GM20431 (cell line): ENCODE measurements around the gene UNC79.

Experiments used
- in situ Hi-C: fragments of 300-500 bp; cut with MseI, MboI; formaldehyde crosslinking; loops from one replicate; pipeline ENCODE4 v1.15.0; 2020; ENCODE audit warnings: low sequenced_read_pairs; ENCODE audit not compliant: unreplicated experiment

The UNC79 gene

DNA sequence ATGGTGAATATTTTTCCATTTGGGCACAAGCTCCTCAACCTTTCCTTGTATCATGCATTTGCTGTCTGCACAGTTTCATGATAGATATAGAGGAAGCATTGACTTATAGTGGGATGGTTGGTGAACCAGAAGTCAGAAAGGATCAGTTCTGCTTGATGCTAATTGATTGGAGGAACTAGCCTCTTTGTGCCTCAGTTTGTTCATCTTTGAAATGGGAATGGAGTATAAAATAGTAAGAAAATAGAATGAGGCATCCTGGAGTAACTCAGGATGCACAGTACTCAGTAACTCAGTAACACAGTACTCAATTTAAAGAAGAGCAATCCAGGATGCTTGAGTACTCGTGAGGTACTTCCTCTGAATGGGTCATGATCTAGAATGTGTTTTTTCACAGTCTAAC is 109.5 kb downstream of the UNC79 start:
- in situ Hi-C loops: no loop called here

DNA sequence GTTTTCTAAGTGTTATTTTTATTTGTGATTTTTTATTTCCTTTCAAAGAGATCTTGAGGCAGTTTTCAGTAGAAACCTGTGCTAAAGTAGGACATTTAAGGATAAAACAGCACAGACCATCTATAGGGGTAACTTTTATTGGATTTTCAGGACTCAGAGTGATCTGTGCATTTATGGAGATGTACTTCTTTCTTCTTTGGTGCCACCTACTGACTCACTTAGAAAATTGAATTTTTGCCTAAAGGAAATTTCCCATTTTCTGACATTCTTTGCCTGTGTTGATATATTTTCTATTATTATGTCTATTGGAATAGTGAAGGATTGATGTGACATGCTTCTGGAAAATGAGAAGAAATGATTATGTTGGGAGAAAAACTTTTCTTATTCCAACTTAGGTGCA is 113.0 kb downstream of the UNC79 start:
- in situ Hi-C loops: no loop called here

DNA sequence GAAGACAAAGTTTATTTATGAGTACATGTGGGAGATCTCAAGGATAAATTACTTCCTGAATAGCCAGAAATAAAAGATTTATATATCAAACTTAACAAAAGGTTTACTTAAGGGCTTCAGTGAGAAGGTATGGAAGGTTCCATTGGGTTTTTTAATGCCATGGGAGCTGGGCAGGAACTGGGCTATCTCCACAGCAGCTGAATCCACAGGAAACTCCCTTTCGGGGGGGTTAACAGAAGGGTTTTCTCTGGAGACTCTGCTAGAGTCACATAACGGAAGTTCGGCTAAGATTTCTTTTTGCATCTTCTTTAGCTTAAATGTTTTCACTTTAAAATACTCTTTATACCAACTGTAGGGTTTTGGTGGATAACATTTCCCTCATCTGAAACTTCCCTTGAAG is 113.5 kb downstream of the UNC79 start:
- in situ Hi-C loops: no loop called here

DNA sequence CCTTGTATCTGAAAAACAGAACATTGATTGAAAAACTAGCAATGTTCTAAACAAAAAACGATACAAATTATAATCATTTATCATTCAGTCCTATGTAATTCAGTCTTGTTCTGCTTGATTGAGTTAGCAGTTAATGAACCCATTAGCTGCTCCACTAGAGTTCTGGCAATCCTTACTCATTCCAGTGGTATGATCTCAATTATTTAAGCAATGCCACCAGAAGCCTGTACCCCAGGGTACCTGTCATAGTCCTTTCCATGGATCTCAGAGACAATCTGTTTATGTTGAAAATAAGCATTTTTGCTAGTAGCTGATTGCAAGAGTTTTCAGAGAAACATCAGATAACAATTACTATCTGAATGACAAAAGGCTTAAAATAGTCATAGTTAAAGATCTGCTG is 115.9 kb downstream of the UNC79 start:
- in situ Hi-C loops: no loop called here

DNA sequence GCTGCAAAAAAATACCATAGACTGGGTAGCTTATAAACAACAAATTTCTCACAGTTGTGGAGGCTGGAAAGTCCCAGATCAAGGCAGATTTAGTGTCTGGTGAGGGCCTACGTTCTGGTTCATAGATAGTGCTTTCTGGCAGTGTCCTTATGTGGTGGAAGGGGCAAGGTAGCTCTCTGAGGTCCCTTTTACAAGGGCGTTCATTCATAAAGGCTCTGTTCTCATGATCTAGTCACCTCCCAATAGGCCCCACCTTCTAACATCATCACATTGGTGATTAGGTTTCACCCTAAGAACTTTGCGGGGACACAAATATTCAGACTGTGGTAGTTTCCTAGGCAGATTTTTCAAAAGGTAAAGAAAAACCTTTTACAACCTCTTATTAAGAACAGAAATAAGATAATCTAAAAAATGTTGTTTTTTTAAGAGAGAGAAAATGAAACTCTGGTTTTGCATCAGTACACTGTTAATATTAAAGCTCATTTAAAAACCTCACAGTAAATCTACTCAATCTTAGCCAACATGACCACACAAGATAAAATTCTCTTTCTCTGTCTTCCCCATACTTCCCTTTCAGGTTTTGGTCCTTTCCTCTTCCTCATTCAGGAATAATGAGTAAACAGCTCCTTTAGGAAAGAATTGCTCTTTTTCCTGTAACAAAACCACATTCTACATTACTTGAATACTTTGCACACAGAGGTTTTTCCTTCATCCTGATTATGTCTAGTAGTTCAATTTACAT is 117.5 kb downstream of the UNC79 start:
- in situ Hi-C loops: no loop called here

DNA sequence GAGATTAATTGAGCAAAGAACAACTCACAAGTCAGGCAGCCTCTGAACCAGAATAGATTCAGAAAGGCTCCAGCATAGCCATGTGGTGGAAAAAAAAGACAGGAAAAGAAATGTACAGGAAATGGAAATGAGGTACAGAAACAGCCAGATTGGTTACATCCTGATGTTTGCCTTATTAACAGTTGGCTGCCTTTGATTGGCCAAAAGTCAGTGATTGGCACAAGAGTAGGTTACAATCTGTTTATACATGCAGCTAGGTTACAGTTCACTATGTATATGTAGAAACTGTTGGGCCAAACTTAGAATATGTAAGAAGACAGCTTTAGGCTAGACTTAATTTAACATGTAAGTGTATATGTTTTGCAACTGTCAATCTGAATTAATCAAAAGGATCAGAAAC is 118.9 kb downstream of the UNC79 start:
- in situ Hi-C loops: no loop called here

DNA sequence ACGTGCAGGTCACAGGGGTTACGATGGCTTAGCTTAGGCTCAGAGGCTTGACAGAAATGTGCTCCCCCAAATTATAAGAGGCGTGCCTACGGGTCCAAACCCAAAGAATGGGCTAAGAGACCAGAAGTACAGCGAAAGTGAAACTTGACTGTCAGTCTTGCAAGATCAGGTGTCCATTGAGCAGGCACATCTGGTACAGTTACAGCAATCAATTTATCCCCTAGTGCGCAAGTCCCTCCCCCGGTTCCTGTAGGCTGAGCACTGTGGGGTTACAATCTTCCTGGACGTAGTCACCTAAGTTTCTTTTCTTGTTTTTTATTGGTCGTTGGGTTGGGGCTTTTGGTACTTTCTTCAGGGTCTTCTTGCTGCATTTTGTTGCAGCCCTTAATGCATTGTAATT is 134.2 kb downstream of the UNC79 start:
- in situ Hi-C loops: no loop called here

DNA sequence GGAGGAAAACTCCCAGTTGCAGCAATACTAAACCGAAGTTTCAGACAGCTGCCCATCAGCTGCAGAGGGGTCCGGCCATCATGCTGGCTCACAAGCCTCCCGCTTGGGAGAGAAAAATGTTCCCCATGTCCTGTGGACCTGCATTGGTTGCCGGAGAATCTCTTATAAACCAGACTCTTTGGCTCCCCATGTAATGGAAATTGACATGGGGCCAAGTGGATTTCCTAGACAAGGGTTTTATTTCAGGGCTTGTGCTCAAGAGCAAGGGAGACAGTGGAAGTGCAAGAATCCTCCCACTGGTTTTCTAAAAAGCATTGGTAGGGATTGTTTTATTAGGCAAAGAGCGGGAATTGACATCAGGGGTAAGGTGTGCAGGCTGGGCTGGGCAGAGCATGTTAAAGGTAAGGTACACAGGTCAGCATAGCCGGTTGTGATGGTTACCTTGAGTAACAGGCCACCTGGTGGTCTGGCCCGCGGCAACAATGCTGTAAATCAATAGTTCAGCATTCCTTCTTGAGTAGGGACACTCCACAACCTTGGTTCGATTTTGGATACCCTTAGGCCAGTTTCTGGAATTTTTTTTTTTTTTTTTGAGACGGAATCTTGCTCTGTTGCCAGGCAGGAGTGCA is 135.4 kb downstream of the UNC79 start:
- in situ Hi-C loops: no loop called here

DNA sequence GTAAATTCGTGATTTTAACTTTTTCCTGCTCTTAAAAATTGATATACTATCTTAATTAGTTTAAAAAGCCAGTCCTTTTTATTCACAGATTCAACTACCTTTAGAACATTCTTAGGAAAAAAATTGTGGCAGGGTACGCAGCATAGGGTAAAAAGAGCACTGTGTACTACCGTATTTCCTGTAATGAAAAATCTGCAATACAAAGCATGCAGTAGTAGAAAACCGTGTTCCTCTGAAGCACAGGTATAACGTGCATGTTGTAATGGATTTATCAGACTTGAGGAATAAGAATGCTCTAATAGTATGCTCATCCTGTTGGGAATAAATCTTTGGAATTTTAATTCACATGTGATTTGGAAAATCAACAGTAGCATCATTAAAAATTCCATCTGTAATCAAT is 140.5 kb downstream of the UNC79 start:
- in situ Hi-C loops: no loop called here

DNA sequence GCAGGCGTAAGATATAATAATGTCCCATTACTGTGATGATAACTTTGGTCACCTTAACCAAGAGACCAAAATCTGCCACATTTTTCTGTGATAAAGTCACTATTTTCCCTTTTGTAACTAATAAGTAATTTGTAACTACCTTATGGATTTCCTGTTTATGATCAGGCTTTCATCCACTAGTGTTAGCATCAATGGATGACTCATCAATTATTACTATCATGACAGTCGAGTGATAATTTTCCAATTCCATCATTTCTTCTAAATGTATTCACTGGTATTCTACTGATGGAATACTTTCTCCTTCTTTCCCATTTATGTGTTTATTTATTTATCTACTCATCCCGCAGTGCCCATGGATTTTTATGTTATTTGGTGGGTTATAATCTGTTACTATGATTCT is 148.4 kb downstream of the UNC79 start:
- in situ Hi-C loops: no loop called here

DNA sequence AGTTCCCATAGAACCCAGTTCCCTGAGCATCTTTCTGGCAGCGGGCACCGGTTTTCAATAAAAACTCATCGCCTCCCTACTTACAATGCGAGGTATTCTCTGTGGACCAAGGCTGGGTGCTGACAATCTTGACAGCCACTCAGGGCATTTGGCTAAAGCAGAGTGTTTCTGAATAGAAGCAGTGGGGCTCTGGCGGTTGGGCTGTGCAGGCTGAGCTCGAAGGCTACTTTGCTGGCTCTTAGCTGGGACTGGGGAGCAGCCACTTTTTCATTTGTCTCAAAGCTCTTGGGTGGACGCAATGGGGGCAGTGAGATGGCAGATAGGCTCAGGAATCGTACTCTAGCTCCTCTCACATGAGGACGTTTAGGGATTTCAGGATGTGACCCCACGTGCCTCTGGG is 151.8 kb downstream of the UNC79 start:
- in situ Hi-C loops: no loop called here

DNA sequence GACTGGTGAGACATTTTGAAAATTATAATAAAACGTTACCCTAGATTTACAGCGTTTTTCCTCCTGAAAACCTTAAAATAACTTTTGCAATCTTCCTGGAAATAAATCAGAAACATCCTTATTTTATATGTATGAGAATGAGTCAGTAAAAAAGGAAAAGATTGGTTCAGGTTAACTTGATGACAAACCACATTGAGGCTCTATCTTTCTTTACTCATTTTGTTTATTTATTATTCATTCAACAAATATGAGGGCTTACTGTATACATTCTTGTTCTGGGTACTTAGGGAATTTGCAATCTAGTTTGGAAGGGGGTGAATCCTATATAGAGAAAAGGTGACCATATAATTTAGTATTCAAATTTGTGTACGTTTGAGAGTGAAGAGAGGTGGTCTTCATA is 156.6 kb downstream of the UNC79 start:
- in situ Hi-C loops: no loop called here

DNA sequence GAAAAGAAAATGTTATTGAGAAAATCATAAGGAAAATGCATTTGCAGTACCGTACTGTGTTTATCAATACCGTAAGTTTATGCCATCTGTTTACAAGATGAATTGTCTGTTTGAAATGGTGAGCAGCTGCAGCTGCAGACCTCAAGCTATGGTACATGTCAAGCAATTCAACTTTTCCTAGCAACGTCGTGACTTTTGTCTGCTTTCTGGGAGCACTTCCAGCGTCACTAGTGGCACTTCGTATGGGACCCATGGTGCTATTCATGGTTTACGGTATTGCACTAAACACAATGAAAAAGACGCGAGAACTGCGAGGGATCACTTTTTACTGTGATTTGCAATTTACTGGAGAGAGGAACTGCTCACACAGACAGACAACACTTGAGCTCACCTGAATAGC is 160.8 kb downstream of the UNC79 start:
- in situ Hi-C loops: no loop called here

DNA sequence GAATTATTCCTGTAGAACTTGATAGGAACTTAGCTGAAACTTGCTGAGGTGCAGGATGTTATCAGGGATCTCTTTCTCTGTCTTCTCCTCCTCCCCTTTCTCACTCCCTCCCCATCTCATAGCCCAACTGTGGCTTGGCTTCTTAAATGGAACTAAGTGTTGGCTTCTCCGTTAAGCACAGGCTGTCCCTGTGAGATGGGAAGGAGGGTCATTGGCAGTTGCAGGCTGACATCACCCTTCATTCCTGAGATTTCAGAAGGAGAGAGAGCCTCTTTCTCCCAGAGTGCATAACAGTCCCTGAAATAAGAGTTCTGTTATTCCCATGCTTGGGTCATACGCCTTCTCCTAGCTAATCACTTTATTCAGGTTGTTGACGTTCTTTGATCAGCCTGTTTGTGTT is 162.0 kb downstream of the UNC79 start:
- in situ Hi-C loops: no loop called here

DNA sequence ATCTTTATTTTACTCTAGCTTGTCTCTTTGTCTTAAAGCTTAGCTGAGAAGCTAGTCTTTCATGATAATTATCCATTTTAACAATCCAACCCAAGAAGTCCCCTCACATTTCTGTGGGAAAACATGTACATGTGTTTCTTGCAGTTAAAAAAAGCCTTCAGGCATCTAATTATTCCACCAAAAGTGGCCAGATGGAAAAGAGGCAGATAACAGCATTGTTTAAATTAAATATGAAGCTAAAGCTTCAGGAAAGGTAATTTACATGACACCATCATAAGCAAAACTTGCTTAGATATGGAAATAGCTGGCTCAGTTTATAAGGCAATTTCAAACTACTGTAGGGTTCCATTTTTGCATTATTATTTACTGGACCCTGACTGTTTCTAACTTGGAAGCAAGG is 175.4 kb downstream of the UNC79 start:
- in situ Hi-C loops: loop anchor here (25.0 kb wide), 1 partner anchor 369 kb away; no protein-coding TSS in a partner anchor

DNA sequence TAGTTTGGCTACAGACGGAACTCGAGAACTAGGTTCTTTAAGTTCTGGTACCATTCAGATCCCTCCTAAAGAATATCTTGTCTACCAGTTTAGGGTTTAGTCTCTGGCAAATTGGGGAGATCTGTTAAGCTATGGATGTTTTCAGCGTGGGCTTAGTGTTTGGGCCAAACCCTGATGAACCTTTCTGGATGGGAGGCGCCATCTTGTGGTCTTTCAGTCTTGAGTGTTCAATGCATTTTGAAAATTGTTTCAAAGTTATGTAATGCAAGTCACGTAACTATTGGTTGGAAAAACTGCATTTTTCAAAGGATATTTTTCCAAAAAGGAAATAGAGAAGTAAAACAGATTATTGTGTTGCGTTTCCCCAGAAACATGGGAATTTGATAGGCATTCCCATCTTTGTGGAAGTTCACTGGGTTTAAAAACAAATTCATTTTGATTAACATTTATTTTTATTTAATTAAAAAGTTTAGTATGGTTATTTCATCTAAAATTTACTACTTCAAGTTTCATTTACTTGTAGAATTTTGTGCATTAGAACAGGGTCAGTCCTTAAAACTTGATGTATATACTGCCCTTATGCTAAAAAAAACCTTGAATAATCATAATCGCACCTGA is 188.5 kb downstream of the UNC79 start:
- in situ Hi-C loops: loop anchor here (25.0 kb wide), 1 partner anchor 382 kb away; no protein-coding TSS in a partner anchor

DNA sequence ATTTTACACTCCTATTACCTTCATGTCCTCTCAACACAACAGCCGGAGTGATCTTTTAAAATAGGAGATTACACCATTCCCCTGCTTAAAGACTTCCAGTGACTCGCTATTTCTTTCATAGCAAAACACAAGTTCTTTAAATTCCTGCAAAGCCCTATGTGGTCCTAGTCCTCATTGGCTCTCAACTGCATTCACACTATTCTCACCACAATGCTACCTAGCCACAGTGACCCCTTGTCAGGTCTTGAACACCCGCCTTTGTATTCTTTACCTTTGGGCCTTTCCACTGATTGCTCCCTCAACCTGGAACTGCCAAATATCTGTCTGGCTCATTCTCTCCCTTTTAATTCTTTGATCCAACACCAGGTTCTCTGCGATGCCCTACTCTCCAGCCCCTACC is 197.3 kb downstream of the UNC79 start:
- in situ Hi-C loops: no loop called here

DNA sequence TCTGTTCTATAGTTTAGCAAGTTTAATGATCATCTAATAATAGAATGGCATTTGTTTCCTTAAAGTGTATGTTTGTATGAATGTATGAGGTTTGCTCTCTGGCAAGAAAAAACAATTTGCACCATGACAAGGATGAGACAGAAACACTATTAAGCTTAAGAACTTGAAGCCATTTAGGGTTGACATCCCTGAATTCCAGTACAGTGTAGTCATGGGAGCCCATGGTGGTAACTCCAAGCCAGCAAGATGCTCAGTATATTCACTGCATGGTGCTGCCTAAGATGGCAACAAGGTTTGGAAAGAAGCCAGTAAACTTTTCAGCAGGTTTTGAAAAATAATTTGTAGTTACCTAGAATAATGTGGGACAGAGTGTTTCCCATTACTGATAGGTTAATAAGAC is 198.9 kb downstream of the UNC79 start:
- in situ Hi-C loops: no loop called here

DNA sequence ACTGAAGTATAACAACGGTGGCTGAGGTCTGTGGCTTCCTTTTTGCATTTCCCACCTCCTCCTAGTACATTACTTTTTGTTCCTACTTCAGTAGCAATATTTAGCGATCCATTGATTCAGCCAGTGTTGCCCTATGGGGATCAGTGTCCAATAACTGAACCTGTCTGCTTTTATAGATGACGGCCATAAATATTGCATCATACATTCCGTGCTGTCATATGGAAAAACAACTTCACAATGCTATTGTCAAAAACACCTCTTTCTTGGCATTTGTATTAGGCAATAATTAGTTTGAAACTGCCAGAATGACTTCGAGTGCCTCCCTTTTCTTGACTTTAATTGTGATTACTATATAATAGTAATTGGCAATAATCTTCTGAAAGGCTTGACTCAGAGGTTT is 208.1 kb downstream of the UNC79 start:
- in situ Hi-C loops: no loop called here

DNA sequence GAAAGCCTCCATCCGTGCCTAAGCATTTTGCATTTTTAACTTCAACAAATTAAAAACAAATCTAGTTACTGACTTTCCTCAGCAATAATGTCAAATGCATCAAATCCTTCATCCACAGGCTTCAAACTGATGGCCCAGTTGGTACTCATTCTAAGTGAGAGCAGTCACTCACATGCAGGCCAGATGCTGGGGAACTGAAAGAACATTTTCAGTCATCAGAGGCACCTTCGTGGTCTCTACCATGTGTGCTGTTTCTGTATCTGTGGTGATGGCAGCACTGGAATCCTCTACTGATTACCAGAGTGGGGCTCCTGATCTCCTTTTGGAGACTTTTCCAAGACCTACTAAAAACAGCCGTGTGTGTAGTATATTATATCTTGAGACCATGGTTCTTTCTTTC is 212.4 kb downstream of the UNC79 start:
- in situ Hi-C loops: no loop called here

DNA sequence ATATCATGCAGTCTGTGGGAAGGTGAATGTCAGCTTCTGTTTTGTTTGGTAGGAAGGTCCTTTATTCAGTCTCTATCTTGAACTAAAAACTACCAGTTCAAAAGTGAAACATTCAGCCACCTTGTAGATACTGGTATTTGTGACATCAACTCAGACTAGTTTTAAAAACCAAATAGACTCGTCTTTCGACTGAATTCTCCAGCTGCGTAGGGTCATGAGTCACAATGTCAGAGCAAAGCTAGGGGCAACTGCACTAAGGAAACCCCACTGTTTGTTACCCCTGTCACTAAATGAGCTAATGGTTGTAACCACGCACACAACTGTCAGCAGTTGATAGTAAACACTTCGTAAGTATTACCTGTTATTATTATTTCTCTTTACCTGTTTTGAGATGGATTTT is 212.9 kb downstream of the UNC79 start:
- in situ Hi-C loops: no loop called here

DNA sequence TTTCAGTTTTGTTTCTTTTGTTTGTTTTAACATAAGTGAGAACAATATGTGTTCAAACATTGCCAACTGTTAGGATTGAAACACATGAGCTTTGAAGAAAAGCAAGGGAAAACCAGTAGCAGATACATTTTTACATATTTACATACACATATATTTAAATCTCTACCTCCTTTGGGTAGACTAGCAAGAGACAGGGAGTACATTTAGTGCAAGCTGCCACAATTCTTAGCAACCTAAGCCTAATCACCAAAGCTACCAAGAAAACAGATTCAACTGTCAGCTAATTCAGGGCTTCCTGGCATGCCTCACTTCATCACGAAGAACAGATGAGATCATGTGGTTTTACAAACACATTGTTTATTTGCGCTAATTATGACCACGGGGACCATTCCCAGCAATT is 214.5 kb downstream of the UNC79 start:
- in situ Hi-C loops: no loop called here
